GM13976 (cell line): Measurements from ENCODE around the gene ELMOD1.

Experiments
- DNase-seq: peaks from one replicate; pipeline ENCODE4 v3.0.0; 2012; ENCODE audit warnings: low spot score
- in situ Hi-C: fragments of 300-500 bp; cut with MboI; formaldehyde crosslinking; loops from one replicate; pipeline ENCODE4 v1.12.0; 2022; ENCODE audit warnings: low sequenced_read_pairs, mixed read lengths, inconsistent platforms; ENCODE audit not compliant: unreplicated experiment
- TF ChIP-seq, protein P1 (sequence below): IDR thresholded peaks from 2 replicates; pipeline ENCODE4 v1.5.1; 2012; ENCODE audit warnings: borderline replicate concordance, mild to moderate bottlenecking; ENCODE audit not compliant: insufficient read depth; ENCODE audit errors: extremely low read depth, missing control alignments, control extremely low read depth

ELMOD1 gene

DNA sequence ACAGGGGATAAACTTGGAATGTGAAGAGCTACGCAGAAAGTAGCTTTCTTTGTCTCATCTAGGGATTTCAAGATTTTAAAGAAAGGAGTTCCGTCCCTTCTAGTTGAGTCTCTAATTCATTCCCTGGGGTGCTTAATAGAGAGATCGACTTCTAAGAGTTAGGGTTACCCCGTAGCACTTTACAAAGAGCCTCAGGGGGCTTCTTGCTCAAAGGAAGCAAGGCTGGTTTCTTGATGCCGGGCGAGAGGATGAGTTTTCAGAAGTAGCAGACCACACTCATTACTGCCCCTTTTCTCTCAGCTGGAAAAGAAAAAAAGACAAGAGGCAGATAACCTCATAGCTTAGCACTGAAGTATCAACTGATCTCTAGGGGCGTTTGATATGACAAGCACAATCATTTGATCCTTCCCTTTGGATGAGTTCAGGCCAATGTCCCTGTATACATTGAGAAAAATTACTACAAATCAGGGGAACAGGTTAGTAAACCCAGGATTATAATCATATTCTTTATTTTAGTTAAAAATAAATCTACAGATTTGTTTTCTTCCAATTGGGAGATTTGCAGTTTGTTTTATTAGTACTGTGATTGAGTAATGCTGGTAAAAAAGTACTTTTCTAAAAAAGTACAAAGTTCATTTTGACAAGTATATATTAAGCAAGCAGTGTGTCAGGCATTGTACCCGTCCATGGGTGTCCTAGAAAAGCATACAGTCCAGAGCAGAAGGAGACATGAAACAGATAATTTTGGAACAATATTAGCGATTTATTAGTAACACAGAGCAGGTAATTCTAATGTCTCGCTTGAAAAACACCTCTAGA, 18.7 kb downstream of the ELMOD1 start:
- DNase-seq = no peak
- TF ChIP-seq, protein P1, sequence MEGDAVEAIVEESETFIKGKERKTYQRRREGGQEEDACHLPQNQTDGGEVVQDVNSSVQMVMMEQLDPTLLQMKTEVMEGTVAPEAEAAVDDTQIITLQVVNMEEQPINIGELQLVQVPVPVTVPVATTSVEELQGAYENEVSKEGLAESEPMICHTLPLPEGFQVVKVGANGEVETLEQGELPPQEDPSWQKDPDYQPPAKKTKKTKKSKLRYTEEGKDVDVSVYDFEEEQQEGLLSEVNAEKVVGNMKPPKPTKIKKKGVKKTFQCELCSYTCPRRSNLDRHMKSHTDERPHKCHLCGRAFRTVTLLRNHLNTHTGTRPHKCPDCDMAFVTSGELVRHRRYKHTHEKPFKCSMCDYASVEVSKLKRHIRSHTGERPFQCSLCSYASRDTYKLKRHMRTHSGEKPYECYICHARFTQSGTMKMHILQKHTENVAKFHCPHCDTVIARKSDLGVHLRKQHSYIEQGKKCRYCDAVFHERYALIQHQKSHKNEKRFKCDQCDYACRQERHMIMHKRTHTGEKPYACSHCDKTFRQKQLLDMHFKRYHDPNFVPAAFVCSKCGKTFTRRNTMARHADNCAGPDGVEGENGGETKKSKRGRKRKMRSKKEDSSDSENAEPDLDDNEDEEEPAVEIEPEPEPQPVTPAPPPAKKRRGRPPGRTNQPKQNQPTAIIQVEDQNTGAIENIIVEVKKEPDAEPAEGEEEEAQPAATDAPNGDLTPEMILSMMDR = no peak
- in situ Hi-C loops = no loop called here

DNA sequence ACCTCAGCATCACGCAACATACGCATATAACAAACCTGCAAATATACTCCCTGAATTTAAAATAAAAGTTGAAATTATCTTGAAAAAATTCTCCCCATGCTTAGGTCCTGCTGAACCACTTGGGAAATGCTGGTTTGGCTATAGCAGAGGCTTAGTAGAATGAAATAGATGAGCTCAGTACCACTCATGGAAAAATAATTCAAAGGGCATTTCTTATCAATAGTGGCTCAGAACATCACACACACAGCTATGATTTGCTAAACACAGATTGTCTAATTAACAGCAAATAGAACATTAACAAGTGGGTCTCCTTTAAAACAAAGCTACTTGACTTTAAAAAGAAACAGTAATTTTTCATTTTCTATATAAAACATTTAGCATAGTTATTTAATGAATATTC, 21.5 kb downstream of the ELMOD1 start:
- in situ Hi-C loops = no loop called here
- TF ChIP-seq, protein P1 = no peak
- DNase-seq = no peak

DNA sequence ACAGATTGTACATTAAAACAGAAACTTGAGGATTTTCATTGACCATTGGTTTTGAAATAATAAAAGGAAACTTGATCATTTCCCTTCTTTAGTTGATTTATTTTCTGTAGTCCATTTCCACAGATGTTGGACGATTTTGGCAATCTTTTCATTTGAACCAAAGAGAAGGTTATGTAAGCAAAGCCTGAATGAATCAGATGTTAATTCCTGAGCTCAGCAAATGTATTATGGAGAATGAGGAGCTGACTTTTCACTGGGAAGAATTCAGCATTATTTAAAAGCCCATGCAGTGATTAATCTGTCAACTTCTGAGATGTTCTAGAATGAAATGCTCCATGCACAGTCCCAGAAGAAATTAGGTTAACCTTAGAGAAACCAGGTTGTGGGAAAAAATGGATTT, 29.0 kb downstream of the ELMOD1 start:
- TF ChIP-seq, protein P1 = no peak
- DNase-seq = no peak
- in situ Hi-C loops = no loop called here

- no peak for DNase-seq
- TF ChIP-seq, protein P1 = no peak
- in situ Hi-C loops = no loop called here
Observed at GRCh38 chr11:107621081-107621480, 30.1 kb downstream of the ELMOD1 start.

DNA sequence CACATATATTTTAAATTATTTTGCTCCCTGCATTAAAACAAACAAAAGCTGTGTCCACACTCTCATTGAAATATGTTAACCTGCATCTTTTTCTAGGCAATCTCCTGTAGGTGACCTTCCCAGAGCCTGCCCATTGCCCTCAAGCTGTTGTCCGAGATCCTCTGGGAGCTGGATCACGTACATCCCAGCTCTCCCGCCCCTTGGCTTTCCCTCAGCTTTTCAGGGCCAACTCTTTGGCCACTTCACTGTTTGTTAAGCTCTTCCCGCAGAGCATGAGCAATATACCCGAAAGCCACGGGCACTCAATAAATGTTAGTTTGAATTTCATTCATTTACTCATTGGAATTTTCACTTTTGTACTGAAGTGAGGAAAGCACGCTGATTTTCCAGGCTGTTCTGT, 32.2 kb downstream of the ELMOD1 start:
- TF ChIP-seq, protein P1 = no peak
- DNase-seq = no peak
- in situ Hi-C loops = no loop called here

- in situ Hi-C loops = no loop called here
- DNase-seq = no peak
- TF ChIP-seq, protein P1 = no peak
Observed at GRCh38 chr11:107624983-107625684, 34.2 kb downstream of the ELMOD1 start.

DNA sequence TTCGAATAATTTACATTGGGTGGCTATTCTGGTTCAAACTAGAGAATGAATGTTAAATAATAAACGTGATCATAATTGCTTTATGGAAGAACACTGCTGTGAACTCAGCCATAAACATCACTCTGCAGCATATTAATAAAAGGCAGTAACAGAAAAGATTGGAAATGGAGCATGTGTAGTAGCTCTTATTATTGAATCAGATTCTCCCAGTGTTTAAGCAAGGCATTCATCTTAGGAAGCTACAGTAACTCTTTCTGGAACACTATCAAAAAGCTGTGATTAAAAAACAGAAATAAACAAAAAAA, 34.7 kb downstream of the ELMOD1 start:
- TF ChIP-seq, protein P1 = no peak
- in situ Hi-C loops = no loop called here
- no peak for DNase-seq
